Liver (tissue), 9 donors: ENCODE results near the gene GATA2. TPM values are rescaled to one million over a fixed set of nuclear protein-coding genes. Genes with fewer than 3 reads are reported as not detected.

ENCODE experiments used
- DNase-seq: peaks from one replicate; pipeline ENCODE4 v3.0.0-alpha.2; 2017; ENCODE audit warnings: low spot score
- H3K27ac ChIP-seq, 2 donors: one replicate each; pipeline ENCODE4 v1.7.0; 2013; ENCODE audit warnings: inconsistent platforms in 2 of 2, low read length in 2 of 2, control low read depth in 1 of 2, low read depth in 1 of 2, mild to moderate bottlenecking in 1 of 2
- H3K27me3 ChIP-seq, 4 donors: one replicate each; pipeline versions ENCODE4 v1.6.1 to v1.7.0; 2013; ENCODE audit warnings: low read length in 3 of 4, inconsistent platforms in 1 of 4, mild to moderate bottlenecking in 1 of 4, moderate library complexity in 1 of 4; ENCODE audit not compliant: control insufficient read depth in 4 of 4, insufficient read depth in 4 of 4
- H3K36me3 ChIP-seq, 4 donors: one replicate each; pipeline versions ENCODE4 v1.6.1 to v1.7.0; 2013; ENCODE audit warnings: low read length in 3 of 4, mild to moderate bottlenecking in 3 of 4, low read depth in 1 of 4, moderate library complexity in 1 of 4; ENCODE audit not compliant: control insufficient read depth in 4 of 4, insufficient read depth in 3 of 4
- H3K4me1 ChIP-seq, 4 donors: one replicate each; pipeline versions ENCODE4 v1.6.1 to v1.7.0; 2013; ENCODE audit warnings: low read length in 3 of 4, mild to moderate bottlenecking in 3 of 4, moderate library complexity in 1 of 4; ENCODE audit not compliant: control insufficient read depth in 4 of 4, insufficient read depth in 4 of 4
- H3K4me3 ChIP-seq, 3 donors: one replicate each; pipeline versions ENCODE4 v1.6.1 to v1.7.0; 2013; ENCODE audit warnings: low read length in 3 of 3, control low read depth in 1 of 3, low read depth in 1 of 3, mild to moderate bottlenecking in 1 of 3
- H3K9ac ChIP-seq, 2 donors: one replicate each; pipeline ENCODE4 v1.7.0; 2013; ENCODE audit warnings: low read length in 2 of 2, mild to moderate bottlenecking in 2 of 2, moderate library complexity in 2 of 2, control low read depth in 1 of 2, low read depth in 1 of 2
- H3K9me3 ChIP-seq, 4 donors: one replicate each; pipeline versions ENCODE4 v1.6.1 to v1.7.0; 2013; ENCODE audit warnings: low read length in 3 of 4; ENCODE audit not compliant: control insufficient read depth in 4 of 4
- EGR1 ChIP-seq, 2 donors: IDR thresholded peaks; 2 replicates each; pipeline ENCODE4 v1.6.1; 2016 to 2018; ENCODE audit warnings: antibody characterized with exemption in 2 of 2, low read depth in 2 of 2
- FOXA1 ChIP-seq: IDR thresholded peaks from 2 replicates; pipeline ENCODE4 v1.6.1; 2016; ENCODE audit warnings: antibody characterized with exemption
- FOXA2 ChIP-seq: IDR thresholded peaks from 2 replicates; pipeline ENCODE4 v1.6.1; 2016; ENCODE audit warnings: antibody characterized with exemption
- GABPA ChIP-seq, 2 donors: IDR thresholded peaks in 1 of 2; conservative IDR thresholded peaks in 1 of 2; 2 replicates each; pipeline ENCODE4 v1.6.1; 2016; ENCODE audit warnings: antibody characterized with exemption in 2 of 2, mild to moderate bottlenecking in 1 of 2, moderate library complexity in 1 of 2
- HNF4G ChIP-seq: IDR thresholded peaks from 2 replicates; pipeline ENCODE4 v1.6.1; 2016; ENCODE audit warnings: antibody characterized with exemption
- JUND ChIP-seq, 2 donors: IDR thresholded peaks; 2 replicates each; pipeline ENCODE4 v1.6.1; 2016; ENCODE audit warnings: antibody characterized with exemption in 2 of 2
- NR2F2 ChIP-seq: IDR thresholded peaks from 2 replicates; pipeline ENCODE4 v1.6.1; 2016; ENCODE audit warnings: antibody characterized with exemption
- RXRA ChIP-seq, 2 donors: IDR thresholded peaks; 2 replicates each; pipeline ENCODE4 v1.6.1; 2017 to 2018; ENCODE audit warnings: antibody characterized with exemption in 2 of 2, mild to moderate bottlenecking in 1 of 2
- SP1 ChIP-seq: IDR thresholded peaks from 2 replicates; pipeline ENCODE4 v1.6.1; 2018; ENCODE audit warnings: antibody characterized with exemption, mild to moderate bottlenecking
- YY1 ChIP-seq: IDR thresholded peaks from 2 replicates; pipeline ENCODE4 v1.6.1; 2016; ENCODE audit warnings: antibody characterized with exemption, mild to moderate bottlenecking
- WGBS: extraction: QIAGEN DNeasy Blood & Tissue Kit; methylation state at CpG from one replicate; pipeline ENCODE4 v1.1.7; 2013; 5-methylcytosine and 5-hydroxymethylcytosine counted together
- polyA plus RNA-seq, 2 donors: library from polyadenylated mRNA; stranded (reverse) in 1 of 2; unstranded in 1 of 2; fragments of 200-250 nt in 1 of 2; fragments of >200 nt in 1 of 2; fragmentation: Nextera tagmentation in 1 of 2; extraction: Ambion mirVana in 1 of 2; gene quantifications; one replicate each; pipeline versions ENCODE4 v1.2.1 to v1.2.3, GENCODE V29; 2013 to 2015
- total RNA-seq, 2 donors: library from RNA; depleted of rRNA; stranded (reverse); fragments of >200 nt; gene quantifications; one replicate each; pipeline ENCODE4 v1.2.3, GENCODE V29; 2014
- TF ChIP-seq, protein P1 (sequence below): IDR thresholded peaks from 2 replicates; pipeline ENCODE4 v1.6.1; 2016; ENCODE audit warnings: antibody characterized with exemption, mild to moderate bottlenecking
- TF ChIP-seq, protein P2 (sequence below): IDR thresholded peaks from 2 replicates; pipeline ENCODE4 v1.6.1; 2016; ENCODE audit warnings: antibody characterized with exemption
- TF ChIP-seq, protein P3 (sequence below): fragments of 150-350 bp; IDR thresholded peaks from 2 replicates; pipeline ENCODE4 v1.5.1; 2017; ENCODE audit warnings: improper control_type of control experiment, low read depth, low read length; ENCODE audit not compliant: missing input control
- TF ChIP-seq, protein P4 (sequence below): IDR thresholded peaks from 2 replicates; pipeline ENCODE4 v1.6.1; 2016; ENCODE audit warnings: antibody characterized with exemption
- TF ChIP-seq, protein P5 (sequence below): IDR thresholded peaks from 2 replicates; pipeline ENCODE4 v1.6.1; 2016; ENCODE audit warnings: antibody characterized with exemption
- donor health status: healthy.
- donor health status: healthy.
- donor health status: healthy.
- donor health status: healthy.
- donor health status: healthy.

The GATA2 gene
- total and polyA plus RNA-seq, 4 donors = 0.25 to 2.8 (median 0.54) TPM

DNA sequence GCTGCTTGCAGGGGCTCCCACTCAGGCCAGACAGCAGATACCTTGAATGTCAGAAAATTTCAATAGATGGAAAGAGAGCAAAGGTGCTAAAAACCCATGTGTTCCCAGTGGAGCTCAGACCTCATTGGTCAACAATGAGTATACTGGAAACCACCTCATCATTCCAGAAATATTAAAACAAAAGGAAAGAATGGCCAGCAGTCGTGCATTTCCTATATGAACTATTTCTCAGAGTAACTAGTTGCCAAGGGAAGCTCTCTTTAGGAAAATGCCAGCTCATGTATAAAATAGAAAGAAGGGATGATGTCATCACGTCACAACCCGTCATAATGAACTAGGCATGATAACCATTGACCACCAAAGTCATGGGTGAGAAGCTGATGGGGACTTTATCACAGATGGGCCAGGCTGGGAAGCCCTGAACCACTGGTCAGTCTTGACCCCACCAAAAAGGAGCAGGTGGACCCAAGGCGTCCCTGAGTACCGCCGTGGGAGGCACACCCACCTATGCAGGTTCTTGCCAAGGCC lies 43.8 kb downstream of the GATA2 start:
- no peak for DNase-seq
- no peak overlapping the region for H3K27ac ChIP-seq
- no peaks in the 10 kb centered on the region for H3K9me3 ChIP-seq
- no peak overlapping the region for H3K4me3 ChIP-seq
- no peak overlapping the region for H3K9ac ChIP-seq
- H3K36me3 ChIP-seq = no peaks in the 10 kb centered on the region
- no peaks in the 10 kb centered on the region for H3K4me1 ChIP-seq
- 72% methylated on average over 6 of the region's 6 CpGs for WGBS
- TF ChIP-seq FOXA1 = no peak
- no peak for TF ChIP-seq GABPA (IDR thresholded peaks at IDR 0.05 in 1 of 2, conservative IDR thresholded peaks at IDR 0.05 in 1 of 2)
- TF ChIP-seq NR2F2 = no peak
- TF ChIP-seq, protein P1, sequence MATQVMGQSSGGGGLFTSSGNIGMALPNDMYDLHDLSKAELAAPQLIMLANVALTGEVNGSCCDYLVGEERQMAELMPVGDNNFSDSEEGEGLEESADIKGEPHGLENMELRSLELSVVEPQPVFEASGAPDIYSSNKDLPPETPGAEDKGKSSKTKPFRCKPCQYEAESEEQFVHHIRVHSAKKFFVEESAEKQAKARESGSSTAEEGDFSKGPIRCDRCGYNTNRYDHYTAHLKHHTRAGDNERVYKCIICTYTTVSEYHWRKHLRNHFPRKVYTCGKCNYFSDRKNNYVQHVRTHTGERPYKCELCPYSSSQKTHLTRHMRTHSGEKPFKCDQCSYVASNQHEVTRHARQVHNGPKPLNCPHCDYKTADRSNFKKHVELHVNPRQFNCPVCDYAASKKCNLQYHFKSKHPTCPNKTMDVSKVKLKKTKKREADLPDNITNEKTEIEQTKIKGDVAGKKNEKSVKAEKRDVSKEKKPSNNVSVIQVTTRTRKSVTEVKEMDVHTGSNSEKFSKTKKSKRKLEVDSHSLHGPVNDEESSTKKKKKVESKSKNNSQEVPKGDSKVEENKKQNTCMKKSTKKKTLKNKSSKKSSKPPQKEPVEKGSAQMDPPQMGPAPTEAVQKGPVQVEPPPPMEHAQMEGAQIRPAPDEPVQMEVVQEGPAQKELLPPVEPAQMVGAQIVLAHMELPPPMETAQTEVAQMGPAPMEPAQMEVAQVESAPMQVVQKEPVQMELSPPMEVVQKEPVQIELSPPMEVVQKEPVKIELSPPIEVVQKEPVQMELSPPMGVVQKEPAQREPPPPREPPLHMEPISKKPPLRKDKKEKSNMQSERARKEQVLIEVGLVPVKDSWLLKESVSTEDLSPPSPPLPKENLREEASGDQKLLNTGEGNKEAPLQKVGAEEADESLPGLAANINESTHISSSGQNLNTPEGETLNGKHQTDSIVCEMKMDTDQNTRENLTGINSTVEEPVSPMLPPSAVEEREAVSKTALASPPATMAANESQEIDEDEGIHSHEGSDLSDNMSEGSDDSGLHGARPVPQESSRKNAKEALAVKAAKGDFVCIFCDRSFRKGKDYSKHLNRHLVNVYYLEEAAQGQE = no peak
- TF ChIP-seq, protein P2, sequence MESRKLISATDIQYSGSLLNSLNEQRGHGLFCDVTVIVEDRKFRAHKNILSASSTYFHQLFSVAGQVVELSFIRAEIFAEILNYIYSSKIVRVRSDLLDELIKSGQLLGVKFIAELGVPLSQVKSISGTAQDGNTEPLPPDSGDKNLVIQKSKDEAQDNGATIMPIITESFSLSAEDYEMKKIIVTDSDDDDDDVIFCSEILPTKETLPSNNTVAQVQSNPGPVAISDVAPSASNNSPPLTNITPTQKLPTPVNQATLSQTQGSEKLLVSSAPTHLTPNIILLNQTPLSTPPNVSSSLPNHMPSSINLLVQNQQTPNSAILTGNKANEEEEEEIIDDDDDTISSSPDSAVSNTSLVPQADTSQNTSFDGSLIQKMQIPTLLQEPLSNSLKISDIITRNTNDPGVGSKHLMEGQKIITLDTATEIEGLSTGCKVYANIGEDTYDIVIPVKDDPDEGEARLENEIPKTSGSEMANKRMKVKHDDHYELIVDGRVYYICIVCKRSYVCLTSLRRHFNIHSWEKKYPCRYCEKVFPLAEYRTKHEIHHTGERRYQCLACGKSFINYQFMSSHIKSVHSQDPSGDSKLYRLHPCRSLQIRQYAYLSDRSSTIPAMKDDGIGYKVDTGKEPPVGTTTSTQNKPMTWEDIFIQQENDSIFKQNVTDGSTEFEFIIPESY = no peak
- TF ChIP-seq SP1 = no peak
- TF ChIP-seq, protein P3, sequence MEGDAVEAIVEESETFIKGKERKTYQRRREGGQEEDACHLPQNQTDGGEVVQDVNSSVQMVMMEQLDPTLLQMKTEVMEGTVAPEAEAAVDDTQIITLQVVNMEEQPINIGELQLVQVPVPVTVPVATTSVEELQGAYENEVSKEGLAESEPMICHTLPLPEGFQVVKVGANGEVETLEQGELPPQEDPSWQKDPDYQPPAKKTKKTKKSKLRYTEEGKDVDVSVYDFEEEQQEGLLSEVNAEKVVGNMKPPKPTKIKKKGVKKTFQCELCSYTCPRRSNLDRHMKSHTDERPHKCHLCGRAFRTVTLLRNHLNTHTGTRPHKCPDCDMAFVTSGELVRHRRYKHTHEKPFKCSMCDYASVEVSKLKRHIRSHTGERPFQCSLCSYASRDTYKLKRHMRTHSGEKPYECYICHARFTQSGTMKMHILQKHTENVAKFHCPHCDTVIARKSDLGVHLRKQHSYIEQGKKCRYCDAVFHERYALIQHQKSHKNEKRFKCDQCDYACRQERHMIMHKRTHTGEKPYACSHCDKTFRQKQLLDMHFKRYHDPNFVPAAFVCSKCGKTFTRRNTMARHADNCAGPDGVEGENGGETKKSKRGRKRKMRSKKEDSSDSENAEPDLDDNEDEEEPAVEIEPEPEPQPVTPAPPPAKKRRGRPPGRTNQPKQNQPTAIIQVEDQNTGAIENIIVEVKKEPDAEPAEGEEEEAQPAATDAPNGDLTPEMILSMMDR = no peak
- TF ChIP-seq FOXA2 = no peak
- TF ChIP-seq, protein P4, sequence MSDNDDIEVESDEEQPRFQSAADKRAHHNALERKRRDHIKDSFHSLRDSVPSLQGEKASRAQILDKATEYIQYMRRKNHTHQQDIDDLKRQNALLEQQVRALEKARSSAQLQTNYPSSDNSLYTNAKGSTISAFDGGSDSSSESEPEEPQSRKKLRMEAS = no peak
- H3K27me3 ChIP-seq = no peaks in the 10 kb centered on the region

DNA sequence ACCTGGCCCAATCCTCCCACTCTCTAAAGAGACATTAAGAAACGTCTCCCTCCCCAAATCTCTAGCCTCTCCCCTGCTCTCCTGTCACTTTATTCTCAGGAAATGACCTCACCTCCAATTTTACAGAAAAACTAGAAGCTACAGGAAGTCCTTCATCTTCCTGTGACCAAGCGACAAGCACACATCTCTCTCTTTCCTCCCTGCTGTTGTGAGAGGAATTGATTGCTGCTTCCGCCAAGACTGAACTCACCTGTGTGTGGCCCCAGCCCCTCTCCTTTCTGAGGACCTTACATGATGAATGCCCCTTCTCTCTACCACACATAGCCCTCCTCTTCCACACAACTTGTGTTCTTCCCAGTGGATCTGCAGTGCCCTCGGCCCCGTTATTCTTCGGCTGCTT lies 44.5 kb downstream of the GATA2 start:
- no peaks in the 10 kb centered on the region for H3K36me3 ChIP-seq
- no peak for DNase-seq
- H3K9ac ChIP-seq = no peak overlapping the region
- no peaks in the 10 kb centered on the region for H3K27me3 ChIP-seq
- no peaks in the 10 kb centered on the region for H3K9me3 ChIP-seq
- H3K4me1 ChIP-seq = no peaks in the 10 kb centered on the region
- H3K4me3 ChIP-seq = no peak overlapping the region
- no peak overlapping the region for H3K27ac ChIP-seq
- WGBS = 73% methylated on average over 6 of the region's 6 CpGs
- TF ChIP-seq FOXA1 (no peak), RXRA (IDR thresholded peaks at IDR 0.05) (no peak), HNF4G (no peak), JUND (IDR thresholded peaks at IDR 0.05) (no peak), SP1 (no peak), YY1 (no peak), FOXA2 (no peak), EGR1 (IDR thresholded peaks at IDR 0.05; ENCODE audit: low read depth in 2 of 2) (no peak), NR2F2 (no peak)
- TF ChIP-seq, protein P2 = no peak
- TF ChIP-seq, protein P3 = no peak
- TF ChIP-seq, protein P5, sequence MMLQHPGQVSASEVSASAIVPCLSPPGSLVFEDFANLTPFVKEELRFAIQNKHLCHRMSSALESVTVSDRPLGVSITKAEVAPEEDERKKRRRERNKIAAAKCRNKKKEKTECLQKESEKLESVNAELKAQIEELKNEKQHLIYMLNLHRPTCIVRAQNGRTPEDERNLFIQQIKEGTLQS = no peak
- TF ChIP-seq, protein P1 = no peak
